Urothelium cell line (cell line): Measurements from ENCODE around the gene PRR5.

Experiments used
- DNase-seq: peaks from one replicate; pipeline ENCODE4 v3.0.0; 2011; ENCODE audit warnings: low spot score, mixed read lengths
- FAIRE-seq: peaks from 2 replicates; lab custom pipeline; 2011; peaks lifted over from hg19 to GRCh38; lab: Jason Lieb, UNC

Gene PRR5

GRCh38 chr22:44752285-44753188 is 50.5 kb downstream of the PRR5 start, which contains the start of gene ARHGAP8:
Gene ARHGAP8 (plus strand): TSS chr22:44752575. CDS start chr22:44786528, 33,953 bp downstream.
- FAIRE-seq, result no peak
- DNase-seq, result no peak

- FAIRE-seq (no peak), DNase-seq (peak; percentile 56)
Measured at GRCh38 chr22:44753189-44754042, 51.4 kb downstream of the PRR5 start.

- FAIRE-seq (peak; percentile 77), DNase-seq (no peak)
Measured at GRCh38 chr22:44754998-44755397, 53.0 kb downstream of the PRR5 start.

- FAIRE-seq (no peak), DNase-seq (no peak)
Measured at GRCh38 chr22:44755417-44755816, 53.4 kb downstream of the PRR5 start.

- DNase-seq, result no peak
- FAIRE-seq, result no peak
Measured at GRCh38 chr22:44755956-44756361, 54.0 kb downstream of the PRR5 start.

- peak; percentile 74 for FAIRE-seq
- peak; percentile 78 for DNase-seq
Measured at GRCh38 chr22:44758344-44758973, 56.5 kb downstream of the PRR5 start.

GRCh38 chr22:44759001-44759400 is 57.0 kb downstream of the PRR5 start:
- DNase-seq (no peak), FAIRE-seq (peak; percentile 84)

- DNase-seq (no peak), FAIRE-seq (no peak)
Measured at GRCh38 chr22:44759430-44760310, 57.7 kb downstream of the PRR5 start.

GRCh38 chr22:44760476-44760875 is 58.5 kb downstream of the PRR5 start:
- FAIRE-seq, result no peak

GRCh38 chr22:44761025-44761424 is 59.0 kb downstream of the PRR5 start:
- FAIRE-seq, result no peak
- DNase-seq, result no peak

More at GRCh38 chr22:44760476-44760875, 58.5 kb downstream of the PRR5 start:
- DNase-seq, result no peak

GRCh38 chr22:44764373-44764772 is 62.4 kb downstream of the PRR5 start:
- FAIRE-seq (no peak), DNase-seq (no peak)

- FAIRE-seq, result no peak
- DNase-seq, result no peak
Measured at GRCh38 chr22:44764974-44765373, 63.0 kb downstream of the PRR5 start.

- DNase-seq, result no peak
- no peak for FAIRE-seq
Measured at GRCh38 chr22:44765571-44766285, 63.7 kb downstream of the PRR5 start.

GRCh38 chr22:44773082-44773481 is 71.1 kb downstream of the PRR5 start:
- DNase-seq (no peak), FAIRE-seq (no peak)

- DNase-seq, result no peak
- FAIRE-seq, result no peak
Measured at GRCh38 chr22:44775862-44776261, 73.9 kb downstream of the PRR5 start.

GRCh38 chr22:44776605-44777363 is 74.8 kb downstream of the PRR5 start:
- FAIRE-seq (no peak), DNase-seq (no peak)

- DNase-seq (no peak), FAIRE-seq (no peak)
Measured at GRCh38 chr22:44777364-44777755, 75.4 kb downstream of the PRR5 start.

- DNase-seq (no peak), FAIRE-seq (no peak)
Measured at GRCh38 chr22:44780876-44781449, 79.0 kb downstream of the PRR5 start.
